MM.1S (cell line): ENCODE data around the gene TSPAN32.

Experiments
- EZH2 ChIP-seq: fragments of 300-600 bp; sonication (generic); optimal IDR thresholded peaks from 2 replicates; pipeline ENCODE3; 2017; ENCODE audit warnings: low read depth, mild to moderate bottlenecking, antibody characterized with exemption, low read length, mixed read lengths
- EZH2phosphoT487 ChIP-seq: fragments of 300-600 bp; sonication (generic); IDR thresholded peaks from 2 replicates; pipeline ENCODE4 v1.6.1; 2018; ENCODE audit warnings: antibody characterized with exemption, low read length
- TF ChIP-seq, protein P1 (sequence below): fragments of 300-600 bp; sonication (generic); IDR thresholded peaks from 2 replicates; pipeline ENCODE4 v1.5.1; 2016; ENCODE audit warnings: antibody characterized with exemption, low read length, mixed read lengths

DNA sequence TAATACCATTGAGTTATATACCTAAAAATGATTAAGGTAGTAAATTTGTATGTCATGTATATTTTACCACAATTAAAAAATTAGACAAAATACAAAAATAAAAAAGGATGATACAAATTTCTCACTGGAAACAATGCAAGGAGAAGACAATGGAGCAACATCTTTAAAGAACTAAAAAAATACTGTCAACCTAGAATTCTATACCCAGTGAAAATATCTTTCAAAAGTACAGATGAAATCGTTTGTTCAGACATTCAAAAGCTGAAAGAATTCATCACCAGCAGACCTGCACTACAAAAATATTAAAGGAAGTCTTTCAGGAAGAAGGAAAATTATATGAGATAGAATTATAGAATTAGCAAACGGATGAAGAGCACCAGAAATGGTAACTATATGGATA is 21.6 kb upstream of the TSPAN32 start:
- TF ChIP-seq, protein P1, sequence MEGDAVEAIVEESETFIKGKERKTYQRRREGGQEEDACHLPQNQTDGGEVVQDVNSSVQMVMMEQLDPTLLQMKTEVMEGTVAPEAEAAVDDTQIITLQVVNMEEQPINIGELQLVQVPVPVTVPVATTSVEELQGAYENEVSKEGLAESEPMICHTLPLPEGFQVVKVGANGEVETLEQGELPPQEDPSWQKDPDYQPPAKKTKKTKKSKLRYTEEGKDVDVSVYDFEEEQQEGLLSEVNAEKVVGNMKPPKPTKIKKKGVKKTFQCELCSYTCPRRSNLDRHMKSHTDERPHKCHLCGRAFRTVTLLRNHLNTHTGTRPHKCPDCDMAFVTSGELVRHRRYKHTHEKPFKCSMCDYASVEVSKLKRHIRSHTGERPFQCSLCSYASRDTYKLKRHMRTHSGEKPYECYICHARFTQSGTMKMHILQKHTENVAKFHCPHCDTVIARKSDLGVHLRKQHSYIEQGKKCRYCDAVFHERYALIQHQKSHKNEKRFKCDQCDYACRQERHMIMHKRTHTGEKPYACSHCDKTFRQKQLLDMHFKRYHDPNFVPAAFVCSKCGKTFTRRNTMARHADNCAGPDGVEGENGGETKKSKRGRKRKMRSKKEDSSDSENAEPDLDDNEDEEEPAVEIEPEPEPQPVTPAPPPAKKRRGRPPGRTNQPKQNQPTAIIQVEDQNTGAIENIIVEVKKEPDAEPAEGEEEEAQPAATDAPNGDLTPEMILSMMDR = no peak
- TF ChIP-seq EZH2 (no peak), EZH2phosphoT487 (no peak)
